Calu3 (cell line): ENCODE data around the gene SLC7A6OS. TPM values are rescaled to one million over a fixed set of nuclear protein-coding genes. Genes with fewer than 3 reads are reported as not detected.

Experiments used
- BruUV-seq: library from RNA; stranded (reverse); fragments of 400-500 nt; replicated peaks from 2 replicates; lab custom pipeline; 2021; lab: Mats Ljungman, UMichigan
- CTCF ChIA-PET: fragments of 300-600 bp; sonication (Branson Sonifier 250); formaldehyde crosslinking; loops from one replicate; lab custom pipeline; 2022; ENCODE audit warnings: antibody characterized with exemption; lab: Charles Lee
- DNase-seq: peaks from one replicate; pipeline ENCODE4 v3.0.0; 2022
- H3K27ac Mint-ChIP-seq: one replicate; pipeline ENCODE4 v1.8.0; 2022; ENCODE audit warnings: mixed read lengths; ENCODE audit not compliant: unreplicated experiment
- H3K27me3 Mint-ChIP-seq: one replicate; pipeline ENCODE4 v1.8.0; 2022; ENCODE audit warnings: mixed read lengths; ENCODE audit not compliant: unreplicated experiment
- H3K36me3 Mint-ChIP-seq: one replicate; pipeline ENCODE4 v1.8.0; 2022; ENCODE audit warnings: mild to moderate bottlenecking, moderate library complexity, mixed read lengths; ENCODE audit not compliant: insufficient read depth, unreplicated experiment
- H3K4me1 Mint-ChIP-seq: one replicate; pipeline ENCODE4 v1.8.0; 2022; ENCODE audit warnings: mild to moderate bottlenecking, low read depth, mixed read lengths; ENCODE audit not compliant: unreplicated experiment
- H3K4me3 Mint-ChIP-seq: one replicate; pipeline ENCODE4 v1.8.0; 2022; ENCODE audit warnings: mild to moderate bottlenecking, low read depth, moderate library complexity, mixed read lengths; ENCODE audit not compliant: unreplicated experiment
- H3K9me3 Mint-ChIP-seq: one replicate; pipeline ENCODE4 v1.8.0; 2022; ENCODE audit warnings: low read depth, mixed read lengths; ENCODE audit not compliant: unreplicated experiment
- intact Hi-C: fragments of 100-400 bp; cut with micrococcal nuclease; formaldehyde crosslinking; loops from one replicate; pipeline ENCODE4 v1.10.0; 2022; ENCODE audit not compliant: unreplicated experiment
- total RNA-seq: library from RNA; stranded (reverse); gene quantifications from 2 replicates; pipeline ENCODE4 v1.2.3, GENCODE V29; 2022
- TF ChIP-seq, protein P1 (sequence below): fragments of 200-600 bp; IDR thresholded peaks from one replicate; pipeline ENCODE4 v1.8.0; 2022; ENCODE audit warnings: antibody characterized with exemption; ENCODE audit not compliant: unreplicated experiment

The SLC7A6OS gene
- total RNA-seq, 1 experiment from 2014 or later: 28.4 TPM

GRCh38 chr16:68273459-68273858, 37.3 kb downstream of the SLC7A6OS start:
- CTCF ChIA-PET: no interaction called here
- peaks cover 3% of the 10 kb centered on the region for H3K36me3 Mint-ChIP-seq
- intact Hi-C loops: no loop called here
- no peak overlapping the region for H3K4me3 Mint-ChIP-seq
- DNase-seq: no peak
- H3K4me1 Mint-ChIP-seq: peaks cover 7% of the 10 kb centered on the region
- no peaks in the 10 kb centered on the region for H3K27me3 Mint-ChIP-seq
- H3K27ac Mint-ChIP-seq: no peak overlapping the region
- TF ChIP-seq, protein P1, sequence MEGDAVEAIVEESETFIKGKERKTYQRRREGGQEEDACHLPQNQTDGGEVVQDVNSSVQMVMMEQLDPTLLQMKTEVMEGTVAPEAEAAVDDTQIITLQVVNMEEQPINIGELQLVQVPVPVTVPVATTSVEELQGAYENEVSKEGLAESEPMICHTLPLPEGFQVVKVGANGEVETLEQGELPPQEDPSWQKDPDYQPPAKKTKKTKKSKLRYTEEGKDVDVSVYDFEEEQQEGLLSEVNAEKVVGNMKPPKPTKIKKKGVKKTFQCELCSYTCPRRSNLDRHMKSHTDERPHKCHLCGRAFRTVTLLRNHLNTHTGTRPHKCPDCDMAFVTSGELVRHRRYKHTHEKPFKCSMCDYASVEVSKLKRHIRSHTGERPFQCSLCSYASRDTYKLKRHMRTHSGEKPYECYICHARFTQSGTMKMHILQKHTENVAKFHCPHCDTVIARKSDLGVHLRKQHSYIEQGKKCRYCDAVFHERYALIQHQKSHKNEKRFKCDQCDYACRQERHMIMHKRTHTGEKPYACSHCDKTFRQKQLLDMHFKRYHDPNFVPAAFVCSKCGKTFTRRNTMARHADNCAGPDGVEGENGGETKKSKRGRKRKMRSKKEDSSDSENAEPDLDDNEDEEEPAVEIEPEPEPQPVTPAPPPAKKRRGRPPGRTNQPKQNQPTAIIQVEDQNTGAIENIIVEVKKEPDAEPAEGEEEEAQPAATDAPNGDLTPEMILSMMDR: no peak
- no TSS peak for BruUV-seq
- no peaks in the 10 kb centered on the region for H3K9me3 Mint-ChIP-seq

DNA sequence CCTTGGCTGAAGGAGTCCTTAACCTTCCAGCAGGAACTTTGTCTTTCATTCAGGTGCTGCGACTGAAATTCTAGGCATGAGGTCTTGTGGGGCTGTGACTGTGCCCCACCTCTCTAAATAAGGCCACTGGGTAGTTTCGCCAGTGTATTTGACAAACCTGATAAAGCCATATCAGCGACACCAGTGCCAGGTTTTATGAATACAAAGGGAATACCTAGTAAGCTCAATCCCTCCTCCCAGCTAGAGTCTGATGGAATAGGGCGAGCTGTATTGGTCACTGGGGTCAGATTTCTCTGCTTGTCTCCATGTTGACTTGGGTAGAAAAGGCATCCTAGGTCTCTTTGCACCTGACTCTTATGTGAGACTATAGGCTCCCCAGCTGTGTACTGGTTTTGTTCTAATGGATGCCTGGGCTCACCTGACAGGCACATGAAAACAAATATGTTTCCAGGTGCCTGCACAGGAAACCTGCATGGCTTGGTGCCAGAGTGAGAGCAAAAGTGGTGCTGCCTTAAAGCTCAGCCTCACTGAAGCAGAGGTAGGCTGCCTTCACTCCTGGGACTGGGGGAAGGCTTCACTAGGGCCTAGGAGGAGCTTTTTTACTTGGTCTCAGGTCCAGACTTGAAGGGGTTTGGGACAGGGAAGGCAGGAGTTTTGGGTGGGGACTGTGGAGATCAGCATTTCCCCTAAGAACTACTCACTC, 38.1 kb downstream of the SLC7A6OS start:
- no peak overlapping the region for H3K27ac Mint-ChIP-seq

DNA sequence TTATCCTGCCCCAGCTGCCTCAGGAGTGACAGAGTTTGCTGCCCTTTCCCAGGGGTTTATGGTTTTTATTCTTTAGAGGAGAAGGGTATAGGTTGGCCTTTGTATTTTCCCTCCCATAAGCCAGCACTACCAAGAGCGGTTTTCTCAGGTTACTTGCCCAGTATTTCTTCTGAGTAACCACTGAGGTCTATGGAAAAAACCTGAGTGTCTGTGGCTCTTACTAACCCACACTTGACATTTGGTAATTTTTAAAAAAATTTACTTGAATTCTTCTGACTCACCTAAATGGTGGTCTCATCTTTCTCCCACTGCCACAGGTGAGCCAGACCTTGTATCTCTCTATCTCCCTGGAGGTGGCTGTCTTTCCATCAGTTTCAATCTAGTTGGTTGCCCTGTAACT, 40.4 kb downstream of the SLC7A6OS start:
- Mint-ChIP-seq H3K9me3 (no peaks in the 10 kb centered on the region), H3K27me3 (no peaks in the 10 kb centered on the region), H3K4me3 (no peak overlapping the region), H3K27ac (no peak overlapping the region), H3K4me1 (peaks cover 24% of the 10 kb centered on the region), H3K36me3 (peaks cover 9% of the 10 kb centered on the region)
- CTCF ChIA-PET: interaction anchor here (0.9 kb wide), 1 partner anchor 21 kb away, joined by 4 read pairs; no protein-coding TSS in a partner anchor
- TF ChIP-seq, protein P1: no peak
- no peak for DNase-seq
- intact Hi-C loops: no loop called here
- no TSS peak for BruUV-seq

More for the DNA sequence above, 38.1 kb downstream of the SLC7A6OS start:
- peaks cover 3% of the 10 kb centered on the region for H3K36me3 Mint-ChIP-seq
- H3K9me3 Mint-ChIP-seq: no peaks in the 10 kb centered on the region
- no TSS peak for BruUV-seq
- peaks cover 14% of the 10 kb centered on the region for H3K4me1 Mint-ChIP-seq
- H3K27me3 Mint-ChIP-seq: no peaks in the 10 kb centered on the region
- no peak overlapping the region for H3K4me3 Mint-ChIP-seq
- intact Hi-C loops: no loop called here
- DNase-seq: no peak
- CTCF ChIA-PET: no interaction called here
- TF ChIP-seq, protein P1: no peak

- intact Hi-C loops: loop anchor here (5.0 kb wide), 1 partner anchor 43 kb away; the partner anchor contains the start of genes PRMT7 and SLC7A6OS
- DNase-seq: no peak
- Mint-ChIP-seq H3K27ac (no peak overlapping the region), H3K4me1 (peaks cover 25% of the 10 kb centered on the region), H3K9me3 (no peaks in the 10 kb centered on the region), H3K4me3 (no peak overlapping the region), H3K27me3 (no peaks in the 10 kb centered on the region), H3K36me3 (peaks cover 15% of the 10 kb centered on the region)
- no TSS peak for BruUV-seq
- CTCF ChIA-PET: interaction anchor here (0.7 to 0.9 kb wide), 2 partner anchors 10 to 21 kb away, joined by 4 to 6 read pairs; no protein-coding TSS in a partner anchor
- TF ChIP-seq, protein P1: no peak
Observed at GRCh38 chr16:68269793-68270192, 41.0 kb downstream of the SLC7A6OS start.
